HepG2 (cell line): ENCODE measurements around the gene MYH9. TPM values are rescaled to one million over a fixed set of nuclear protein-coding genes. Genes with fewer than 3 reads are reported as not detected.

Source experiments
- ATAC-seq: fragments of 200-7000 bp; cut with Tn5 transposase; 3 replicates; pipeline ENCODE4 v1.9.1; 2020; ENCODE audit warnings: mild to moderate bottlenecking, moderate library complexity
- BruUV-seq: library from RNA; stranded (reverse); fragments of 400-500 nt; replicated peaks from 2 replicates; lab custom pipeline; 2021; lab: Mats Ljungman, UMichigan
- CTCF ChIA-PET: fragments of 300-600 bp; formaldehyde crosslinking; extraction: SDS; loops from one replicate; lab custom pipeline; 2021; ENCODE audit warnings: low total read pairs, inconsistent platforms, low intra/inter-chr PET ratio; lab: Yijun Ruan, JAX
- POLR2A ChIA-PET: fragments of 350-600 bp; sonication (Branson Sonifier 250); formaldehyde crosslinking; loops from one replicate; lab custom pipeline; 2020; ENCODE audit warnings: antibody characterized with exemption, inconsistent platforms; lab: Yijun Ruan, JAX
- DNase-seq: peaks from one replicate; pipeline ENCODE4 v3.0.0-alpha.2; 2015; ENCODE audit warnings: low spot score
- FAIRE-seq: peaks from 3 replicates; lab custom pipeline; 2011; peaks lifted over from hg19 to GRCh38; lab: Jason Lieb, UNC
- H2AFZ ChIP-seq: one replicate; pipeline ENCODE4 v1.6.1; 2011; ENCODE audit warnings: low read length, inconsistent platforms
- H3K27ac ChIP-seq: fragments of 300-600 bp; 3 replicates; pipeline ENCODE4 v1.8.0; 2011; ENCODE audit warnings: mixed run types, mild to moderate bottlenecking, mixed read lengths, low read length, inconsistent platforms; ENCODE audit not compliant: insufficient read depth; ENCODE audit errors: extremely low read length
- H3K27me3 ChIP-seq, 2 experiments: fragments of 200-600 bp in 1 of 2; 2 replicates in 1 of 2; 3 replicates in 1 of 2; pipeline versions ENCODE4 v1.6.0 to v1.8.0; 2011; ENCODE audit warnings: low read length in 2 of 2, mild to moderate bottlenecking in 2 of 2, moderate library complexity in 2 of 2, inconsistent platforms in 1 of 2; ENCODE audit not compliant: insufficient read depth in 2 of 2, control insufficient read depth in 1 of 2
- H3K36me3 ChIP-seq, 2 experiments: fragments of 200-600 bp in 1 of 2; replicated peaks in 1 of 2; 2 replicates in 1 of 2; 3 replicates in 1 of 2; pipeline versions ENCODE4 v1.5.1 to v1.8.0; 2011; ENCODE audit warnings: low read length in 2 of 2, inconsistent platforms in 1 of 2; ENCODE audit not compliant: insufficient read depth in 2 of 2, control insufficient read depth in 1 of 2
- H3K4me1 ChIP-seq: 2 replicates; pipeline ENCODE4 v1.5.1; 2012; ENCODE audit warnings: low read length, inconsistent platforms; ENCODE audit not compliant: insufficient read depth
- H3K4me2 ChIP-seq: 2 replicates; pipeline ENCODE4 v1.6.0; 2011; ENCODE audit warnings: low read depth, low read length, inconsistent platforms
- H3K4me3 ChIP-seq, 3 experiments: fragments of 200-600 bp in 1 of 3; sonication (generic), shearing (Covaris generic) in 1 of 3; replicated peaks in 1 of 3; 2 replicates each; pipeline ENCODE4 v1.5.1; 2011 to 2016; ENCODE audit warnings: low read length in 3 of 3, inconsistent platforms in 2 of 3, low read depth in 2 of 3, mild to moderate bottlenecking in 2 of 3, control low read depth in 1 of 3, mixed read lengths in 1 of 3; ENCODE audit not compliant: insufficient read depth in 1 of 3
- H3K79me2 ChIP-seq: one replicate; pipeline ENCODE4 v1.6.1; 2011; ENCODE audit warnings: low read length, inconsistent platforms; ENCODE audit not compliant: insufficient read depth
- H3K9ac ChIP-seq: 2 replicates; pipeline ENCODE4 v1.6.0; 2011; ENCODE audit warnings: mild to moderate bottlenecking, low read depth, low read length, inconsistent platforms; ENCODE audit not compliant: insufficient read depth
- H3K9me3 ChIP-seq: 2 replicates; pipeline ENCODE4 v1.5.1; 2012; ENCODE audit warnings: mild to moderate bottlenecking, low read length
- H4K20me1 ChIP-seq: 2 replicates; pipeline ENCODE4 v1.6.0; 2011; ENCODE audit warnings: inconsistent platforms, mild to moderate bottlenecking, low read length, moderate library complexity; ENCODE audit not compliant: insufficient read depth
- EP300 ChIP-seq, 3 experiments: sonication (generic) in 1 of 3; formaldehyde crosslinking in 1 of 3; IDR thresholded peaks; 2 replicates each; pipeline versions ENCODE4 v1.5.1 to v1.6.1; 2011 to 2020; ENCODE audit warnings: low read depth in 2 of 3, low read length in 2 of 3, borderline replicate concordance in 1 of 3, improper control_type of control experiment in 1 of 3, mild to moderate bottlenecking in 1 of 3, missing genetic modification reagents in 1 of 3, moderate library complexity in 1 of 3
- EZH2 ChIP-seq: conservative IDR thresholded peaks from 2 replicates; pipeline ENCODE4 v1.6.1; 2012; ENCODE audit warnings: mild to moderate bottlenecking, low read depth, low read length, moderate library complexity
- FOXK1 ChIP-seq: sonication (generic); formaldehyde crosslinking; IDR thresholded peaks from 2 replicates; pipeline ENCODE4 v1.4.0; 2020; ENCODE audit warnings: low read depth, missing genetic modification reagents, borderline replicate concordance
- GLI4 ChIP-seq: sonication (generic); formaldehyde crosslinking; IDR thresholded peaks from 2 replicates; pipeline ENCODE4 v1.5.1; 2020; ENCODE audit warnings: missing genetic modification reagents, mild to moderate bottlenecking, moderate library complexity, borderline replicate concordance
- GRHL1 ChIP-seq: sonication (generic); formaldehyde crosslinking; conservative IDR thresholded peaks from 2 replicates; pipeline ENCODE4 v1.8.0; 2022; ENCODE audit warnings: missing genetic modification reagents
- TBL1XR1 ChIP-seq: fragments of 150-350 bp; IDR thresholded peaks from 2 replicates; pipeline ENCODE4 v1.6.1; 2014; ENCODE audit warnings: borderline replicate concordance, low read length; ENCODE audit not compliant: partially characterized antibody
- U2AF1 ChIP-seq: fragments of 200-400 bp; formaldehyde crosslinking; optimal IDR thresholded peaks from 2 replicates; pipeline ENCODE3; 2017; ENCODE audit warnings: mild to moderate bottlenecking, low read depth, low read length
- YEATS2 ChIP-seq: sonication (generic); formaldehyde crosslinking; IDR thresholded peaks from 2 replicates; pipeline ENCODE4 v1.4.0; 2020; ENCODE audit warnings: missing genetic modification reagents, borderline replicate concordance
- ZBTB38 ChIP-seq: sonication (generic); formaldehyde crosslinking; IDR thresholded peaks from 2 replicates; pipeline ENCODE4 v1.5.1; 2020; ENCODE audit warnings: mild to moderate bottlenecking, missing genetic modification reagents
- ZFP1 ChIP-seq: IDR thresholded peaks from 2 replicates; pipeline ENCODE4 v1.6.1; 2016
- ZNF251 ChIP-seq: sonication (generic); formaldehyde crosslinking; IDR thresholded peaks from 2 replicates; pipeline ENCODE4 v1.9.0; 2021; ENCODE audit warnings: mild to moderate bottlenecking, missing genetic modification reagents
- ZNF564 ChIP-seq: sonication (generic); formaldehyde crosslinking; IDR thresholded peaks from 2 replicates; pipeline ENCODE4 v1.8.1; 2023; ENCODE audit warnings: mild to moderate bottlenecking, missing genetic modification reagents
- WGBS: methylation state at CpG from one replicate; pipeline ENCODE4 v1.1.6; 2017; ENCODE audit warnings: low lambda C conversion rate; 5-methylcytosine and 5-hydroxymethylcytosine counted together
- in situ Hi-C: cut with HindIII; loops from 2 replicates; pipeline ENCODE4 v1.10.0; 2017; ENCODE audit warnings: low pct_unique_long_range_greater_than_20kb; ENCODE audit not compliant: extremely low pct_ligation_motif_present
- intact Hi-C: fragments of 100-400 bp; cut with micrococcal nuclease; formaldehyde crosslinking; loops from one replicate; pipeline ENCODE4 v1.10.0; 2022; ENCODE audit not compliant: unreplicated experiment
- polyA plus RNA-seq, 8 experiments: library from polyadenylated mRNA; depleted of rRNA in 3 of 8; stranded (reverse) in 7 of 8; unstranded in 1 of 8; fragments of >200 nt; fragmentation: Illumina TruSeq in 4 of 8; extraction: Trizol in 4 of 8; gene quantifications; 2 replicates each; pipeline versions ENCODE4 v1.2.1 to v1.2.3, GENCODE V29; 2011 to 2016; ENCODE audit warnings: low read depth in 4 of 8, missing spikeins in 1 of 8, mixed read lengths in 1 of 8; ENCODE audit not compliant: insufficient read depth in 1 of 8
- total RNA-seq, 5 experiments: library from RNA; depleted of rRNA; stranded (reverse); fragments of >200 nt; fragmentation: Illumina TruSeq; extraction: Trizol; gene quantifications; 2 replicates each; pipeline ENCODE4 v1.2.3, GENCODE V29; 2016; ENCODE audit warnings: low read depth in 1 of 5
- TF ChIP-seq, protein P1 (sequence below): sonication (generic); formaldehyde crosslinking; IDR thresholded peaks from 2 replicates; pipeline ENCODE4 v1.4.0; 2020; ENCODE audit warnings: missing genetic modification reagents, borderline replicate concordance
- TF ChIP-seq, protein P2 (sequence below): sonication (generic); formaldehyde crosslinking; IDR thresholded peaks from 2 replicates; pipeline ENCODE4 v1.5.0; 2020; ENCODE audit warnings: missing genetic modification reagents

MYH9 gene
- total and polyA plus RNA-seq, 2 of the 13 experiments (the other 11 are each of a cell fraction or from before 2014, with no cell fraction given): 50.7 to 98.5 TPM

GRCh38 chr22:36253523-36254490 lies 134.0 kb downstream of the MYH9 start (continued):
- TF ChIP-seq FOXK1 (no peak), ZNF251 (no peak), ZBTB38 (peak; percentile 19; the same call in 1 of the 2 replicates), GLI4 (CRISPR knock-in tag) (no peak), ZFP1 (no peak)
- TF ChIP-seq, all 625 proteins: peak for 3

- POLR2A ChIA-PET: interaction anchor here (0.8 to 7.0 kb wide), 8 partner anchors 9 to 254 kb away, joined by 3 to 102 read pairs (median 6); partner anchors contain the start of genes APOL2 and FOXRED2
- peak within 1 kb of the TSS; percentile 69 to 82 (median 71) for H3K4me3 ChIP-seq
- TF ChIP-seq GRHL1 (CRISPR knock-in tag): no peak
- TF ChIP-seq ZNF564: 0 out of 2 replicates have a peak, but pooled peaks have one; percentile 21
- TF ChIP-seq TBL1XR1: no peak
- TF ChIP-seq, protein P1, sequence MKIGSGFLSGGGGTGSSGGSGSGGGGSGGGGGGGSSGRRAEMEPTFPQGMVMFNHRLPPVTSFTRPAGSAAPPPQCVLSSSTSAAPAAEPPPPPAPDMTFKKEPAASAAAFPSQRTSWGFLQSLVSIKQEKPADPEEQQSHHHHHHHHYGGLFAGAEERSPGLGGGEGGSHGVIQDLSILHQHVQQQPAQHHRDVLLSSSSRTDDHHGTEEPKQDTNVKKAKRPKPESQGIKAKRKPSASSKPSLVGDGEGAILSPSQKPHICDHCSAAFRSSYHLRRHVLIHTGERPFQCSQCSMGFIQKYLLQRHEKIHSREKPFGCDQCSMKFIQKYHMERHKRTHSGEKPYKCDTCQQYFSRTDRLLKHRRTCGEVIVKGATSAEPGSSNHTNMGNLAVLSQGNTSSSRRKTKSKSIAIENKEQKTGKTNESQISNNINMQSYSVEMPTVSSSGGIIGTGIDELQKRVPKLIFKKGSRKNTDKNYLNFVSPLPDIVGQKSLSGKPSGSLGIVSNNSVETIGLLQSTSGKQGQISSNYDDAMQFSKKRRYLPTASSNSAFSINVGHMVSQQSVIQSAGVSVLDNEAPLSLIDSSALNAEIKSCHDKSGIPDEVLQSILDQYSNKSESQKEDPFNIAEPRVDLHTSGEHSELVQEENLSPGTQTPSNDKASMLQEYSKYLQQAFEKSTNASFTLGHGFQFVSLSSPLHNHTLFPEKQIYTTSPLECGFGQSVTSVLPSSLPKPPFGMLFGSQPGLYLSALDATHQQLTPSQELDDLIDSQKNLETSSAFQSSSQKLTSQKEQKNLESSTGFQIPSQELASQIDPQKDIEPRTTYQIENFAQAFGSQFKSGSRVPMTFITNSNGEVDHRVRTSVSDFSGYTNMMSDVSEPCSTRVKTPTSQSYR: no peak
- no peak for TF ChIP-seq U2AF1
- TF ChIP-seq EP300 (IDR thresholded peaks at IDR 0.05; ENCODE audit: low read depth in 2 of 2, low read length in 2 of 2): no peak
- TF ChIP-seq EP300 (CRISPR knock-in tag; IDR thresholded peaks at IDR 0.05; ENCODE audit: borderline replicate concordance): no peak
- no peak for TF ChIP-seq EZH2
- TF ChIP-seq YEATS2 (CRISPR knock-in tag): no peak
- TF ChIP-seq, protein P2, sequence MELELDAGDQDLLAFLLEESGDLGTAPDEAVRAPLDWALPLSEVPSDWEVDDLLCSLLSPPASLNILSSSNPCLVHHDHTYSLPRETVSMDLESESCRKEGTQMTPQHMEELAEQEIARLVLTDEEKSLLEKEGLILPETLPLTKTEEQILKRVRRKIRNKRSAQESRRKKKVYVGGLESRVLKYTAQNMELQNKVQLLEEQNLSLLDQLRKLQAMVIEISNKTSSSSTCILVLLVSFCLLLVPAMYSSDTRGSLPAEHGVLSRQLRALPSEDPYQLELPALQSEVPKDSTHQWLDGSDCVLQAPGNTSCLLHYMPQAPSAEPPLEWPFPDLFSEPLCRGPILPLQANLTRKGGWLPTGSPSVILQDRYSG (CRISPR knock-in tag): no peak
Measured at GRCh38 chr22:36252754-36253522, 134.8 kb downstream of the MYH9 start, which contains the start of gene APOL1. Gene APOL1, plus strand, starts transcription at chr22:36253133. Its CDS starts 1,823 bp downstream, at chr22:36254956.

More at GRCh38 chr22:36252754-36253522, 134.8 kb downstream of the MYH9 start, which contains the start of gene APOL1:
- H3K27ac ChIP-seq: peak within 1 kb of the TSS; percentile 90
- H4K20me1 ChIP-seq: no peaks in the 10 kb centered on the region
- FAIRE-seq (peak; percentile 93), DNase-seq (peak; percentile 63), ATAC-seq (peak; percentile 73)
- peaks cover 98% of the 10 kb centered on the region for H3K4me1 ChIP-seq
- 5% methylated on average over 10 of the region's 10 CpGs for WGBS
- H3K36me3 ChIP-seq: peaks cover 3 to 24% of the 10 kb centered on the region in 2 experiments; a peak in 3 of 5 replicates
- CTCF ChIA-PET: no interaction called here
- intact Hi-C loops (no loop called here), in situ Hi-C loops (no loop called here)
- peak within 1 kb of the TSS; percentile 80 for H3K9ac ChIP-seq
- H3K9me3 ChIP-seq: no peaks in the 10 kb centered on the region
- H2AFZ ChIP-seq: no peak within 1 kb of the TSS
- peak within 1 kb of the TSS; percentile 99 for H3K4me2 ChIP-seq
- H3K79me2 ChIP-seq: peaks cover 34% of the 10 kb centered on the region
- no peaks in the 10 kb centered on the region; a peak in 1 of 5 replicates for H3K27me3 ChIP-seq
- BruUV-seq: no TSS peak
